ENCODE data around the gene CTSZ. TPM values are rescaled to one million over a fixed set of nuclear protein-coding genes. Genes with fewer than 3 reads are reported as not detected.

CTSZ gene
- total and polyA plus RNA-seq, 8 donors, result 35.3 to 134 (median 56.2) TPM

- Histone ChIP-seq H3K27me3 (no peaks in the 10 kb centered on the region), H3K9me3 (no peaks in the 10 kb centered on the region), H3K4me1 (peaks cover 0 to 11% (median 6%) of the 10 kb centered on the region in 4 donors), H3K36me3 (peaks cover 11 to 23% (median 18%) of the 10 kb centered on the region in 4 donors), H3K4me3 (no peak overlapping the region), H3K27ac (no peak overlapping the region)
- 90 to 95% (median 92%) methylated on average over 10 of the region's 10 CpGs for WGBS, 5 donors
- TF ChIP-seq POLR2A (IDR thresholded peaks at IDR 0.05), result no peak
- TF ChIP-seq POLR2AphosphoS5 (IDR thresholded peaks at IDR 0.05), result no peak
- no peak for TF ChIP-seq EP300 (IDR thresholded peaks at IDR 0.05)
- intact Hi-C loops (cut with DNase I; ENCODE audit: low total_unique reads), result no loop called here
- DNase-seq, result no peak
These were observed 11.8 kb upstream of the CTSZ start for GRCh38 chr20:59018817-59019216.

DNA sequence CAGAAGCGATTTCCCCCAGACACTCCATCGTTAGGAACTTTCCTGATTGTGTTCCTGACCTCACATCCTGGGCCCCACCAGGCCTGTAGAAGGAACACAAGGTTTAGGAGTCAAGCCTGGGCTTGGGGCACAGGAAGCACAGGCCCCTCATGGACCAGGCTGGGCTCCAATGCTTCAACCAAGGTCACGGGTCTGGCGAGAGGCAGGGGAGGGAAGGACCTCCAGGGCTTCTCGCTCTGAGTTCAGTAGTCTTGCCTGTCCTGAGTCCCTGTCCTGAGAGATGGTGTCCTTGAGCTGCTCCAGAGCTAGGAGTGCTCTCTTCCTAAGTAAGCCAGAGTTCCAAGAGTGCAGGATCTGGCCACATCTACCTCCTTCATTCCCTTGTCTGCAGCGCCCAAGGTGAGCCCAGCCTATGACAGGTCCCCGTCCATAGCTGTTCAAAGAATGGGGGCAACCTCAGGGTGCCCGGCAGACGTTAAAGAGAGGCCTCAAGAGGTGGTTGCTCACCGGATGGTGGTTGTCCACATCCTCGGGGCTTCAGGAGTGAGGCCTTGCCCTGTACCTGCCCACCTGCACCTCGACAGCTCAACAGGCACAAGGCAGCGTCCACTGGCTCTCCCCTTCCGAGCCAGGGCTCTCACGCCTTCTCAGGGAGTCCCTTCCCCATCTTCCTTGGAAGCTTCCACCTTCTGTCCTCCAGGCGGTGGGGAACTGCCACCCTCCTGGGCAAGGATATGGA, 10.6 kb upstream of the CTSZ start:
- Histone ChIP-seq H3K4me3 (no peak overlapping the region), H3K9me3 (no peaks in the 10 kb centered on the region), H3K36me3 (peaks cover 1 to 11% (median 7%) of the 10 kb centered on the region in 4 donors), H3K27me3 (no peaks in the 10 kb centered on the region), H3K27ac (no peak overlapping the region), H3K4me1 (peaks cover 0 to 11% (median 6%) of the 10 kb centered on the region in 4 donors)
- 89 to 94% (median 93%) methylated on average over 6 to 16 of the region's 16 CpGs for WGBS, 5 donors
- TF ChIP-seq POLR2A (IDR thresholded peaks at IDR 0.05) (no peak), CTCF (IDR thresholded peaks at IDR 0.05) (no peak), EP300 (IDR thresholded peaks at IDR 0.05) (no peak), POLR2AphosphoS5 (IDR thresholded peaks at IDR 0.05) (no peak)
- intact Hi-C loops (cut with DNase I; ENCODE audit: low total_unique reads), result no loop called here
- DNase-seq, result no peak

DNA sequence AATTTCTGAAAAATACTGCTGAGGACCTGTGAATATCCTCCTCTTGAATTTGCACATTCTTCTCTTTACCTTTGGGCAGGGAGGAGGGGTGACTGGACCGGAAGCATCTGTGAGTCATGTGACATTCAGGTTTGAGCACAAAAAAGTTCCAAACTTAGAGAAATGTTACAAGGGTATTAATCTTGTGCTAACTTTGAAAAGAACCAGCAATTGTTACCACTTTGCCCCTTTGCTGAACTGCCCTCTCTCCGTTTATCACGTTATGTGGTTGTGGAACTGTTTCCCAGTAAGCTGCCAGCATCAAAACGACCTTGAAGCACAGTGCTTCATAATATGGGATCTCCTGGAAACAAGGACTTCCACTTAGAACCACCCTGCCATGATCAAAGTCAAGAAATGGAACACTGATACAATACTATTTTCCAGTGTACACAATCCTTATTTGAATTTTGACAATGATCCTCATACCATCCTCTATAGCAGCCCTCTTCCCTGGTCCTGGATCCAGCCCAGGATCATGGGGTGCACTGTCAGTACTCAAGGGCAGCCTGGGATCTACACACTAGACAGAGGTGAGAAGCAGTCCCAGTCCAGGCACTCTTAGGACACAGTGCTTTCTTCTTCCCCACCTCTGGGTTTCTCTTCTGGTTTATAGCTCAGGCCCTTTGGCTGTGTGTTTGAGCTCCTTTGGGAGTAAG, 9.9 kb upstream of the CTSZ start:
- DNase-seq, result no peak
- Histone ChIP-seq H3K9me3 (no peaks in the 10 kb centered on the region), H3K27me3 (no peaks in the 10 kb centered on the region), H3K27ac (no peak overlapping the region), H3K36me3 (peaks cover 0 to 5% (median 2%) of the 10 kb centered on the region in 4 donors), H3K4me1 (peaks cover 0 to 11% (median 6%) of the 10 kb centered on the region in 4 donors), H3K4me3 (no peak overlapping the region)
- no peak for TF ChIP-seq POLR2AphosphoS5 (IDR thresholded peaks at IDR 0.05)
- TF ChIP-seq POLR2A (IDR thresholded peaks at IDR 0.05), result no peak
- no peak for TF ChIP-seq EP300 (IDR thresholded peaks at IDR 0.05)
- no peak for TF ChIP-seq CTCF (IDR thresholded peaks at IDR 0.05)
- WGBS, 5 donors, result 30 to 44% (median 42%) methylated on average over 4 of the region's 4 CpGs
- intact Hi-C loops (cut with DNase I; ENCODE audit: low total_unique reads), result no loop called here

DNA sequence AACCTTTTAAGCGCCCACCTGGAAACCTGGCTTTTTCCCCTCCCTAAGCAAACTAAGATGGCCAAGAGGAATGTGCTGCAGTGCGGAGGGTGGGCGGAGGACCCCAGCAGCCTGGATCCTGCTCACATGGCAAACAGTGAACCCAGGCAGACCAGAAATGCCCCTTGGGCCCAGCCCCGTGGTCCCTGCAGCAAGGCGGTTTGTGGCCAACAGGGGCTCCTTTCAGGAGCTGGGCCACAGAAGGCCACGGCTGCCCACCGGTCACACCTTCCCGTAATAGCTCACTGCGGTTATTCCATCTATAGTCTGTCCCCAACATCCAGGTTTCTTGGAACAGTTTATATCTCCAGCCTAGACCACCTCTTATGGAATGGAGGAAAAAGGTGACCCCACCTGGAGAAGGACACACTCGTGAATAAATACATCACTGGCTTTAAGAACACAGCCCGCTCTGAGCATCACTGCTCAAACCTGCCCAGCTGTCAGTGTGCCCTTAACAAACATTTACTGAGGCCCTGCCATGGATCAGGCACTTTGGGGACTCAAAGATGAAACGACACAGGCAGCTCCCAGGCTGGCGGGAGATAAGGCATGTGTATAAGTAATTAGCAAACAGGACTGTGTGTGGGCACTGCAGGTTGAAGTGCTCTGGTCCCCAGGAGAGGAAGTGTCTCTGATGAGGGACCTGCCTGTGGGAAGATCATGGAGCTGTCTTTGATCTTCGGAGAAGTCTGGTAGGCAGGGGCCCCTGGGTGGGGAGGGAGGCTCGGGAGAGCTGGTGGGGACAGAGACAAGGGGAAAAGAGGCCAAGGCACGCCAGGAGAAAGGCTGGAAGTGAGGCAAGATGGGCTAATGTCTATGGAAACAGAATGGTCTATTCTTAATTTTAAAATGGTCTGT, 9.0 kb upstream of the CTSZ start:
- peak in 1 of 2 donors; percentile 67 for DNase-seq
- H3K4me1 ChIP-seq, result peaks cover 0 to 17% (median 8%) of the 10 kb centered on the region in 4 donors
- no peaks in the 10 kb centered on the region for H3K9me3 ChIP-seq
- intact Hi-C loops (cut with DNase I; ENCODE audit: low total_unique reads), result no loop called here
- H3K36me3 ChIP-seq, result no peaks in the 10 kb centered on the region
- TF ChIP-seq POLR2AphosphoS5 (IDR thresholded peaks at IDR 0.05) (no peak), EP300 (IDR thresholded peaks at IDR 0.05) (no peak), POLR2A (IDR thresholded peaks at IDR 0.05) (no peak), CTCF (IDR thresholded peaks at IDR 0.05) (no peak)
- H3K4me3 ChIP-seq, result no peak overlapping the region
- H3K27me3 ChIP-seq, result no peaks in the 10 kb centered on the region
- 57 to 71% (median 65%) methylated on average over 14 to 16 of the region's 16 CpGs for WGBS, 5 donors
- no peak overlapping the region for H3K27ac ChIP-seq
